ENCODE measurements around the gene STK4.

STK4 gene

DNA sequence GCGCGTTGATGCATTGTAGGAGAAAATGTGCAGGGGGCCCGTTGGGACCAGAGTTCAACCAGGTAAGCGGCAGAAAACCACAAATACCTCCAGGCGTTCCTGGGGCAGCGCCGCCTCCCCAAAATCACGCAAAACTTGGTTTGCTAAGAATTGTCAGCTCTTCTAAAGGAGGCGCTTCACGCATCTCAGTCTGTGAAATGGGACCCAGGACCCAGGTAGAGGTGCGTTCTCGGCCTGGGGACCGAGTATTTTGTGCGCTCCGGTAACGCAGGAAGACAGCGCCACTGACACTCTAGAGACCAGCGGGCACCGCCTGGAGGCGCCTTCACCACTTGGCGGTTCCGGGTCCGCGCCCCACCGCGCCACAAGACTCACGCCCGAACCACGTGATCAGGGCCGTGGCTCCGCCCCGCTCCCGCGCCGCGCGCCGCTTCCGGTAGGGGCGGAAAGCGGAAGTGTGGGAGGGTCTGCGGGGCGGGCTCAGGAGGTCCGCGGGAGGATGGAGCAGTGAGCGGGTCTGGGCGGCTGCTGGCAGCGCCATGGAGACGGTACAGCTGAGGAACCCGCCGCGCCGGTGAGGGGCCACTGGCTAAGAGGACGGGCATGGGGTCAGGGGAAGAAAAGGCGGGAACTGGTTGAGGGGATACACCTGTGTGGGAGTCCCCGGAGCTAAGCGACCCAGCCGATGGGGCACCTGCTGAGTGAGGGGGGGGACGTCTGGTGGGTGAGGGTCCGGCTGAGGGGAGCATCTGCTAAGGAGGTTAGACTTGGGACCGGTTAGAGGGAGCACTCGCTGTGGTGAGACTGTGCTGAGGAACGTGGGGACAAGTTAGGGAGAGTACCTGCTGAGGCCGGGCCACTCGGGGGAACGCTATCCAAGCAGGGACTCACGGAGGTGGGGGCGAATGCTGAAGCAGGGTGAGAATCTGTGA, at the start of gene STK4:
Gene STK4, plus strand, starts transcription at position 483 of the 932 bp plus-strand sequence. Its CDS starts 57 bp downstream, at position 540.
- peak; percentile 94 to 98 for DNase-seq

DNA sequence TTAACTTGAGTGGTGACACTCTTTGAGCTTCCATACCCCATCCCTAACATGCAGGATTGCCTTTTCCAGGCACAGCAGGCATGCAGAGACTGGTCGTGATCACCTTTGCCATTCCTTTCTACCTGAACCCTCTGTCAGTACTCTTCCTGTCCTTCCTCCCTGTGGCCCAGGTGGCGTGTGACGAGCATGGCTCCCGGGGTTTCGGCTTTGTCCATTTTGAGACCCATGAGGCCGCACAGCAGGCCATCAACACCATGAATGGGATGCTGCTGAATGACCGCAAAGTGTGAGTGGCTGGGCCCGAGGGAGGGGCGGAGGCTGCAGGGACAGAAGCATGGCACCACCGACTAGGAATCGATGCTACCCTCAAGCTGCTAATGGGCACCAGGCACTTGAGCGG, 49.7 kb upstream of the STK4 start:
- DNase-seq: no peak

DNA sequence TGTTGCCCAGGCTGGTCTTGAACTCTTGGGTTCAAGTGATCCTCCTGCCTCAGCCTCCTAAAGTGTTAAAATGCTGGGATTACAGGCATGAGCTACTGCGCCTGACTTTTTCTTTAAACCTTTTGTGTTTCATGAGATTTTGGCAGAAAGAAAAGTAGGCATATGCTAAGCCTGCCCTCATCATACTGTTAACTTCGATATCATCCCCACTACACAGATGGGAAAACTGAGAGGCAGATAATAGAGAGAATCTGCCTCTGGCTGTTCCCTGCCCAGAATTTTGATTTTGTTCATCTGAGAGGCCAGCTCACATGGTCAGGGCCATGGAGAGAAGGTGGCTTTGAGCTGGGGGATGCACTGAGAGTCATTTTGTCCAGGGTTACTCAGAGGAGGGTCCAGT, 48.9 kb upstream of the STK4 start:
- no peak for DNase-seq

DNA sequence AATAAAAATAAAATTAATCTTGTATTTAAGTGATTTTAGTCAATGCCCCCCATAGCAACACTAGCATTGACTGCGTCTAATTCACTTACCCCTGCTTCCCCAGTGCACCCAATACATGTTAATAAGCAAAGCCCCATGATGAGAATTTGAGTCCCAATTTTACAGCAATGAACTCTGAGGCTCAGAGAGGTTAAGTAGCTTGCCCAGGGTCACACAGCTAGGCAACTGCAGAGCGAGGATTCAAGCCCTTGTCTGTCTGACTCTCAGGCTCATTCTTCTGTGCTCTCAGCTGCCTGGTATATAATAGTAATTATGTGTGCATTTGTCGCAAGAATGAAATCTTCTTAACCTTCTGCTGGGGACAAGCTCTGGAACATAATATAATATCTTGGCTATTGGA, 48.0 kb upstream of the STK4 start:
- no peak for DNase-seq

DNA sequence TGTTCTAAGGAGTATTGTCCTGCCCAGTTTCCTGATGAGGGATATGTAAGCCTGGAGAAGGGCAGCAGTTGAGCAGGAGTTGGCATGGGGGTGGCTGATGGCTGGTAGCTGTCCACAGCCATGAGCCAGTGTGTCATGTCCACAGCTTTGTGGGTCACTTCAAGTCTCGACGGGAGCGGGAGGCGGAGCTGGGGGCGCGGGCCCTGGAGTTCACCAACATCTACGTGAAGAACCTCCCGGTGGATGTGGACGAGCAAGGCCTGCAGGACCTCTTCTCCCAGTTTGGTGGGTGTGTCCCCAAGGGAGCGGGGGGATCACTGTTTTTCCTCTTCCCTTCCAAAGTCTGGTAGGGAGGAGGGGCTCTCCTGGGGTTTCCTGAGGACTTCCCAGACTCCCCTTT, 47.6 kb upstream of the STK4 start:
- DNase-seq: no peak

DNA sequence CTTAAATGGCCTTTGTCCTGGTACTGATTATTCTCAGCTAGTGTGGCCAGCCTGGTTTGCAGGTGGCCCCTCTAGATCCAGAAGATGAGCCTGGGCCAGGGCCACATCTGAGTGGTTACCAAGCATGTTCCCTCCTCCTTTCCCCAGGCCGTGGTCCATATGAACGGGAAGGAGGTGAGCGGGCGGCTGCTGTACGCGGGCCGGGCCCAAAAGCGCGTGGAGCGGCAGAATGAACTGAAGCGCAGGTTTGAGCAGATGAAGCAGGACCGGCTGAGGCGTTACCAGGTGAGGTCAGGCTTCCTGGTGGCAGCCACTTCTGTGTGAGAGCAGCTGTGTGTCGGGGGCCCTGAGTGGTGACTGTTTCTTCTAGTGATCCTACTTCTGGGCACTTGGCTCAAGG, 44.9 kb upstream of the STK4 start:
- no peak for DNase-seq

DNA sequence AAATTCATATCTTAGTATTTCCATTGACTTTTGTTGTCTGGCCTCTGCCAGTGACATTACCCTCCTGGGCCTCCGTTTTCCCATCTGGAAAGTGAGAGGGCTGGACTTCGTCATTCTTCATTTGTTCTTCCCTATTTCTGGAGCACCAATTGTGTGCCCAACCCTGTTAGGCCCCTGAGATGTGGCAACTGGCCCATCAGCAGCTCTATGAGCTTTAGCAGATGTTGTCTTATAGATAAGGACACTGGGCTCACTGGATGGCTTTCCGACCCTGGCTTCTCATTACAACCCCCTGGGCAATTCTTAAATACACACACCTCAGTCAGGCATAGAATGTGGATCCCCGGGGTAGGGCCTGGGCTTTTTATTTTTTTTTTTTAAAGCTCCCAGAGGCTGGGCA, 41.8 kb upstream of the STK4 start:
- no peak for DNase-seq

DNA sequence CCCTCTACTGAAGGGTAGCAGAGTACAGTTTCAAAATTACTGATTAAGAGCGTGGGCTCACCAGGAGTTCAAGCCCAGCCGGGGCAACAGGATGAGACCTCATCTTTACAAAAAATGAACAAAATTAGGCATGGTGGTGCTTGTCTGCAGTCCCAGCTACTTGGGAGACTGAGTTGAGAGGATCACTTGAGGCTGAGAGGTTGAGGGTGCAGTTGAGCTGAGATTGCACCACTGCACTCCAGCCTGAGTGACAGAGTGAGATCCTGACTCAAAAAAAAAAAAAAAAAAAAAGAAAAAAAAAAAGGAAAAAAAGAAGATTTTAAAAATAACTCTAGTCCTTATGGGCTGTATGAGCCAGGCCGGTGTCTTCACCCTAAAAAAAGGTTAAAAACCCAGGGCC, 37.7 kb upstream of the STK4 start:
- DNase-seq: no peak

DNA sequence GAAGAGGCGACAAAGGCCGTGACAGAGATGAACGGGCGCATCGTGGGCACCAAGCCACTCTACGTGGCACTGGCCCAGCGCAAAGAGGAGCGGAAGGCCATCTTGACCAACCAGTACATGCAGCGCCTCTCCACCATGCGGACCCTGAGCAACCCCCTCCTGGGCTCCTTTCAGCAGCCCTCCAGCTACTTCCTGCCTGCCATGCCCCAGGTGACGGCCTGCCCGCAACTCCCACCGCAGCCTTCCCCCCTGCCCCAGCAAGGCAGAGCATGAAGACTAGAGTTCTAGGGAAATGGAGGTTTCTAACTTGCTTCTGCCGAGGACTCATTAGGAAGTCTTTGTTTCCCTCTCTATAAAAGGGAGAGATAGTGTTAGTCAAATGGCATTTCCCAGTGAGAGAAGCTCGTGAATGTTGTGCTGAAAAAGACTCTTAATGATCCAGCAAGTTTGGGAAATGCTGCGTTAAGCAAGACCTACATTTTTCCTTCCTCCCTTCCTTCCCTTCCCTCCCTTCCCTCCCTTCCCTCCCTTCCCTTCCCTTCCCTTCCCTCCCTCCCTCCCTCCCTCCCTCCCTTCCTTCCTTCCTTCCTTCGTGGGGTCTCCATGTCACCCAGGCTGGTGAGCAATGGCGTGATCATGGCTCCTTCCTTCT, 35.7 kb upstream of the STK4 start:
- DNase-seq: no peak

DNA sequence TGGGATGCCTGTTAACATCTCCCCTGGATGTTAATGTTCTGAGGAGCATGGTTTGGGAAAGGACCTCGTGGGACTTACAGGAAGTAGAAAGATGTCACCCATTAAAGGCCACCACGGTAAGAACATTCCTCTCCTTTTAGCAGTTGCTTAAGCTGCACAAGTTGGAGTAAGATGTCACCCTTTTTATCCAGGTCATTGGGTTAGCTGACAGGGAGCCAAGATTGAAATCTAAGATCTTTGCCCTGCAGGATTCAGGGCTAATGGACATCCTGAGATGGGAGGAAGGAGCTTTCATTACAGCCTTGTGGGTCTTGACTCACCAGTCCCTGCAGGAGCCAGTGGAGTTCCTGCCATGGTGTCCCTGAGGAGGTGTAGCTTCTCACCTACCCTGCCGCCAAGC, 34.4 kb upstream of the STK4 start:
- DNase-seq: no peak

DNA sequence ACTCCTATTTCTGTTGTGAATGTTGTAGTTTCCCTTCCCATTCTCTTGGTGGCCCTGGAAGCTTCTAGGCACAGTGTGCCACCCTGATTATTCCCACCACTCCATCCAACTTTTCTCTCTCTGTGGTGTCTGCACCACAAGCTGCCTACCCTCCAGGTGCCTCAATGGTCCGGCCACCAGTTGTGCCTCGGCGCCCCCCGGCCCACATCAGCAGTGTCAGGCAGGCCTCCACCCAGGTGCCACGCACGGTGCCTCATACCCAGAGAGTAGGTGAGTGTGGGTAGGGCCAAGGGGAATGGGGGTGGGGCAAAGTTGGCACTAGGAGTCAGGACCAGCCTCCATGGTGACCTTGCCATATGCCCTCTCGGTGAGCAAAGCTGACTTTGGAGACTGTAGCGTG, 33.4 kb upstream of the STK4 start:
- DNase-seq: no peak

DNA sequence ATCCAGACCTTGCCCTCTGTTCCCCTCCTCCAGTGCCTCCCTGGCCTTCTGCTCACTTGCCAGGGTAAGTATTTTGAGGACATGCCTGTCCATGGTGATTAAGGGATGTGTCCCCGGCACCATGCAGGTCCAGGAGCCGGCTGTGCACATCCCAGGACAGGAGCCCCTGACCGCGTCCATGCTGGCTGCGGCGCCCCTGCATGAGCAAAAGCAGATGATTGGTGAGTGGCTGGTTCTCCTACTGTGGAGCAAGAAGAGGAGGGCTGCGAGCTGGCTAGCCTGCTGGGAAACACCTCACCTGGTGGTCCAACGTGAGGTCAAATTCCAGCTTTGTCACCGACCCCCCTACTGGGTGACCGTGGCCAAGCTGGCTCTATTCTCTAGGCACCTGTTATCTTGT, 29.8 kb upstream of the STK4 start:
- no peak for DNase-seq

DNA sequence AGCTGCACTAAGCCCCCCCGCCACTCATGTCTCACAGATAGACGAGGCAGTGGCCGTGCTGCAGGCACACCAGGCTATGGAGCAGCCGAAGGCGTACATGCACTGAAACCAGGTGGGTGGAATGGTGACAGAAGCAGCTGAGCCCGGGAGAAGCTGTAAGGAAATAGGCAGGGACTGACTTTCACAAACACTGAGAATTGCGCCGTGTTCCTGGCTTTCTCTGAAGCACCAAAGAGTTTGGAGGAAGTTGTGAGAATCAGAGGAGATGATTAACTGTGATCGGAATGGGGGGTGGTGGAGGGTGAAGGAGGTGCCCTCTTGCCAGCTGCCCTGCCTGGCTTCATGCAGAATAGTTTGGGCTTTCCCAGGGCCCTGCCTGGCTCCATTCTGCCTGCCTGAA, 27.7 kb upstream of the STK4 start:
- no peak for DNase-seq

DNA sequence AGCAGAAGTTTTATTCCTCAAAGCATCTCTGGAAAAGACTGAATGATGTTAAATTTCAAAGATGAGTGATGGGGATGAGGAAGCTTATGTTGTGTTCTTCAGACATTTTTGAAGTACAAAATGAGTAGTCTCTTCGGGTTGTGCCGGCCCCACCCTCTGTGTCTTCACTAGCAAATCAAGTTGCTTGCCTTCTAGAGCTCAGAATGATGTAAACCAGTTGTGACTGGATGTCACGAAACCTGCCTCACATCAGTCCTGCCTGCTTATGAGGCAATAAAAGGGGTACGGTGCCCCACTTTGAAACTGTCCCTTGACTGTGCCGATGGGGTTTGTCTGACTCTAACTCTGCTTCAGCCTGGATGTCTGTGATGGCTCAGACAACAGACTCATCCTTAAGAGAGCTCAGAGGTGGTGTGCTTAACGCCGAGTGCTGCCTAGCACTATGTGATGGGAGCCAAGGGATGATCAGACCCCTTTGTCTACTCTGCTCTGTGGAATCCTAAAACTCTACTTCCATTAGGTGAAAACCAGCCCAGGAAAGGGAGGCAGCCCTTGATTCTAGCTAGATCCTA, 25.1 kb upstream of the STK4 start:
- DNase-seq: no peak

DNA sequence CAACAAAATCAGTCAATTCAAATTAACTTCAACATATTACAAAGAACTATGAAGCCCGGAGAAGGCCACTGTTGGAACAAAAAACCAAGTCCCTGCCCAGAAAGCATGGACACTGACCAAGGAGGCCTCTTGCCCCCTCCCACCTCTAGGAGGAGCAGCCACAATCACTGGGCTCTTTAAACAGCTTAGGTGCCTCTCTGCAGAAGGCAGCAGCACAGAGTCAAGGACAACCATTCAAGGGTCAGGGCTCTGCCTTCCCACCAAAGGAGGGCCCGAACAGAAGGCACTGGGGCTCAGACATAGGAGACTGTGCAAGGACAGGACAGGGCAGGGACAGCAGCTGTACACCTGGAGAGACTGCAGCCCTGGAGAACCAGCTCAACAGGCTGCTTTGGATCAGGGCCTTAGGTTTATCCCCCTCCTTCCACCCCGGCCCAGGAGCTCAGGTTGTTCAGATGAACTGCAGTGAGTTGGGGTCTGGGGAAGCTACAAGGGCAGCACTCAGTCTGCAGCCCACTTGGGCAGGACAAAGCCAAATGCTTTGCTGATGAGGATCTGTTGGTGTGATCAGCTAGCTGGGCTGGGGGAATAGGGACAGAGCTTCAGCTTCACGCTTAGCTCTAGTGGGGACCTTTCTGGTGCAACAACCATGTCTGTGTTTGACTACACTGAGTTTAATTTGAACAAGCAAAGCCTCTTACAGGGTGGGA, 23.9 kb upstream of the STK4 start:
- no peak for DNase-seq

DNA sequence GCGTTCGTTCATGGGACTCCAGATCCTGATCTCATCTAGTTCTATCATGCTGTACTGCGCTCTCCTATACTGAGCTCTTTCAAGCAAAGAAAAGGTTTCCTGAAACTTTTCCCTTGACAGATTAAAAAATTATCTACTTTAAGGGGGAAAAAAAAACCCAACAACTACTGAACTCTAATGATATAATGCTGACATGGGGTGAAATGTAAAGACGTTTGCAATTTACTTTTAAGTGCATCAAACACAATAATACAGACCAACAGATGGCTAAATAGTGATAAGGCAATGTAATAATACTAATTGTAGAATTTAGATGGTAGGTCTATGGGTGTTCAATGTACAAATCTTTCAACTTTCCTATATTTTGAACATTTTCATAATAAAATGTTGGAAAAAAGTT, 22.5 kb upstream of the STK4 start:
- no peak for DNase-seq

DNA sequence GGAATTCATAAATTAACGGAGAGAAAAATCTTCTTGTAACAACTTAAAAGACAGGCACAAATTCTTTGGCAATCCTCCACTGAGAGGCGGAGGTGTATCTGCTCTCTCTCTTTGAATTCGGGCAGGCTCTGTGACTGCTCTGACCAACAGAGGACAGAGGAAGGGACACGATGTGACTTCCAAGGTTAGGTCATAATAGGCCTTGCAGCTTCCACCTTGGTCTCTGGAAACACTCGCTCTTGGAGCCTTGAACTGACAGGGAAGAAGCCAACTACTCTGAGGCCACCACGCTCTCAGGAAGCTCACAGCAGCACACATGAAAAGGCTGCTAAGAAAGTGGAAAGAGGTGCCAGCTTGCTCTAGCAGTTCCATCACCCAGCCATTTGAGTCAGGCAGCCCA, 21.1 kb upstream of the STK4 start:
- no peak for DNase-seq

DNA sequence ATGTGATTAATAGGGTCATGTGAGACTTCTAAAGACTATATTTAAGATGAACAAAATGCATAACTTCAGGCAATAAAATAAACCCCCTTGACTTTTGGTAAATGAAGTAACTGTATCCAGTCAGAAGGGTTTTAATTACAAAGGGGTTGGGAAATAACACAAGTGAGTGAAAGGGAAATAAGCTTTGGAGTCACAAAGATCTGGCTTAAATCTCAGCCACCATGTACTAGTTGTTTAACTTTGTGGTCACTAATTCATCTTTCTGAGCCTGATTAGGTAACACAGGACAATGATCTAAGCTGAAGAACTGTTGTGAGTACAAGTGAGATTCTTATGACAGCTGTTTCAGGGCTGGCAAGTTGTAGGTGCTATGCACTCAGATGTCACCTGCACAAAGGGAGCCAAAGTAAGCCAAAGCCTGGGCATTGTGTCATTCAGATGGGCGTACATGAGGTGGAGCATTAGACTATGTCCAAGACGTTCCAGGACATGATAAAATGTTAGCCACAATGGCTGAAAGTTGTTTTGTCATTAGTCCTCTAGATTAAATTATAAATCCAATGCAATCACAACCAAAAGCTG, 19.9 kb upstream of the STK4 start:
- DNase-seq: no peak

DNA sequence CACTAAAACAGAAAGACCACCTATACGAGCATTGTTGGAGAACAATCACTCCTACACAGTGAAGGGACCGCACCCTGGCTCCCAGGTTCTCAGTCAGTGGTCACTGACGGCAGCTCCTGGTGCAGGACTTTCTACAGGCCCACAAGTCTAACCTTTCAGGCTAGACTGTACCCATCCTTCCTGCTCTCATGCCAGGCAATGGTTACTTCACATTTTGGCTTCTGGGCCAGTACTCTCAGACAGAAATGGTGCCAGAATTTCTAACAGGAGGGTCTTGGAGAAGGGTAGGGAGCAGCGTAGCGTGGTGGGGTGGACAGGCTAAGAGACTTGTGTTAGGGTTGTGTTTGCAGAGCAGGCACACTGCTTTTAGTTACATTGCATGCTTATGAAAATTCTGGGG, 18.2 kb upstream of the STK4 start:
- DNase-seq: no peak

DNA sequence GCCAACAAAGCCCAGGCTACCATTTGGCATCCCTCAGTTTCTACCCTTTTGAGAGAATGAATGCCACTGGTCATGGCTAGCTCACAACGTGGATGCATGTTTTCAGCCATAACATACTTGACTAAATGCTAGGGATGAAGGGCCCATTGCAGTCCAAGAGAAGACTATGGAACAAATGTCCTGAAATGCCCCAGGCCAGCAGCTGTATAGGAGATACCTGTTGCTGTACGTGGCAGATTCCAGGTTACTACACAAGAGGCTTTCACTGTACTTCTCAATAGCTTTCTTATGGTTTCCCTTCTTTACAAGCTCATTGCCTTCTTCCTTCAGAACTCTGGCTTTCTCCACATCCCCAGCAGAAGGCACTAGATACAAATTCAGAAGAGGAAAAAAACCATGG, 17.8 kb upstream of the STK4 start:
- no peak for DNase-seq

DNA sequence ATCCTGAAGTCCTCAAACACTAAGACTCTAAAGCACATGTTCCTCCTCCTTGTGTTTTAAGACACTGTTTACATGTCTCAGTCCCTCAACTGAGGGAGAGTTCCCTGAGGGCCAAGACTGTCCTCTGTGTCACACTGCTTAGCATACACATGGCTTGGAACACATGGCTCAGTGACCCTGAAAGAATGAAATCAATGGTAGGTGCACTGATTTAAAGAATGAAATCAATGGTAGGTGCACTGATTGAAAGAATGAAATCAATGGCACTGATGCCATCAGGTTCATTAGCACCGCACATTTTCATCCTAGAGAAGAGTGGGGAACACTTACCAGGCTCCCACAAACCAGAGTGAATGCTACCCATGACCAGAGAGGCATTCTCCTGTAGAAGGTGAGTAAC, 15.9 kb upstream of the STK4 start:
- DNase-seq: no peak

DNA sequence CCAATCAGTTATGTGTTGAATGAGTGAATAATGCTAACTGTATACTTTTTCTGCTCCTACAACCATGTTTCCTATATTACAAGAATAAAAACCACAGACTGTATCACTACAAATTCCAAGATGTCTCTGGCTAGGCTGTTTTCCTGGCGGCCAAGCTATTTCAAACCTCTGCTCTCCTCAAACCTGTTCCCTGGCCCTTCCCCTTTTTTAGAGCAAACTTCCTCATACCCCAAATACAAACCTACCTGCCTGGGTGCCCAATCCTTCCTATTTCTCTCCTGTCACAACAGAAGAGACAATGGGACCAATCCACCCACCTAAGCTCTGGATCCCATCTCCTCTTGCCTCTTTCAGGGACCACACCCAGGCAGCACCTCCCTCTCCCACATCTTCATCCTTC, 13.6 kb upstream of the STK4 start:
- DNase-seq: no peak

DNA sequence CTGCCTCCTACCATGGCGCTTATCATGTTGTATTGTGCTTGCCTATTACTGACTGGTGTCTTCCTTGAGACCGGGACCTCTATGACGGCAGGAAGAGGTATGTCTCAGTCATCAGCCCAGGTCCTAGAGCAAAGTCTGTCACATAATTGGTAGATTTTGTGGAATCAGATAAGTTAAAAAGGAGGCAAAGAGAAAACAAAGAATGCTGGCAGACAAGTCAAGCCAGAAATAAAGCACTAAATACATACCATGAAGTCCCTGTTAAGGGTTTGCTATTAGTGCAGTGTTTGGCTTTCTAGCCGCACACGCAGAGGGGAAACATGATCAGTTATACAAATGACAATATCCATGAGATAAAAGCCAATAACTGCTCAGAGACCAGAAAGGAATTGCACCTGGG, 12.1 kb upstream of the STK4 start:
- no peak for DNase-seq

All from inflammatory macrophage treated with lipopolysaccharide for 1 hour (primary cell).